ENCODE results near the gene EEFSEC.

The EEFSEC gene

GRCh38 chr3:128353361-128353965 is 200.2 kb downstream of the EEFSEC start:
- DNase-seq (ENCODE audit: low spot score), result no peak

DNA sequence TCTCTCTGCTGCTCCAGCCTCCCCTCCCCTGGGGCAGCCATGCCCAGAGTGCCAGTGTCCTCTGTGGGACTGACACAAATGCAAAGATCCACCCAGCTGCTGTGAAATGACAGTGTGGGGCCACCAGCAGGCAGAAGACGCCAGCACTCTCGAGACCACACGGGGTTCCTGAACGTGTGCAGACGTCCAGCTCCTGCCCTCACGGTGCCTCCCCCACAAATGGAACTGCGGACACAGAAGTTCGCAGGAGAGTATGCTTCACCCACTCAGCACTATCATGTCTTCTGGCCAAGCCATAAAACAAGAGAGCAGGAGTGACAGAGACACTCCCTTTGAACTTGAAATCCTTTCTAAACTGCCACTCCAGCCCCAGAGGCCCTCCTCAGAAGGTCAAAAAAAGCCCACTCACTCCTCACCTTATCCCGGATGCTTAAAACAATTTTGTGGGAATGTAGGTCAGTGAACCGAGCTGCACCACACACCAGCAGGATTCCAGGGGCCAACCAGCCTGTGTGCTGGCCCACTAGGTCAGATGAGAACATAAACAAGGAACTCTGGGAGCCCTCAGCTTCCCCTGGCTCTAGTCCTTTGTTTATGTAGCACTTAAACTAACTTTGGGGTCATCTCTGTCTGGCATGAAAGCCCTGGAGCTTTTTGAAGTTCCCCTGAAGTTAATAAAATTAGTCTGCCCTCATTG is 200.9 kb downstream of the EEFSEC start:
- no peak for DNase-seq (ENCODE audit: low spot score)

GRCh38 chr3:128354788-128355542 is 201.7 kb downstream of the EEFSEC start:
- no peak for DNase-seq (ENCODE audit: low spot score)

DNA sequence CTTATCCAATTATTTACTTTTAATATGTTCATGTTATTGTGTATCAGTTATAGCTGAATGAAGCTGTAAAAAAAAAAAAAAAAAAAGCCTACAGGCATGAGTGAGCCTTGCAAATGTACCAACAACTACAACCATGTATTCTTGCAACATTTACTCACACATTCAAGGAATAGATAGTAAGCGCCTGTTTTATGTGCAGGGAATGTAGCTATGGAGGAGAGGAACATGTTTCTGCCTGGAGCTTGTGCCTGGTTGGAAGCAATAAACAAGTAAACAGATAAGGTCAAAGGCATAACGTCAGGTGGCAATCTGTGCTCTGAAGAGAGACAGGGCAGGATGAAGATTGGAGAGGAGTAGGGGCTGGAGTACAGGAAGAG is 202.2 kb downstream of the EEFSEC start:
- no peak for DNase-seq (ENCODE audit: low spot score)

- no peak for DNase-seq (ENCODE audit: low spot score)
These were observed 203.5 kb downstream of the EEFSEC start for GRCh38 chr3:128356822-128357221.

DNA sequence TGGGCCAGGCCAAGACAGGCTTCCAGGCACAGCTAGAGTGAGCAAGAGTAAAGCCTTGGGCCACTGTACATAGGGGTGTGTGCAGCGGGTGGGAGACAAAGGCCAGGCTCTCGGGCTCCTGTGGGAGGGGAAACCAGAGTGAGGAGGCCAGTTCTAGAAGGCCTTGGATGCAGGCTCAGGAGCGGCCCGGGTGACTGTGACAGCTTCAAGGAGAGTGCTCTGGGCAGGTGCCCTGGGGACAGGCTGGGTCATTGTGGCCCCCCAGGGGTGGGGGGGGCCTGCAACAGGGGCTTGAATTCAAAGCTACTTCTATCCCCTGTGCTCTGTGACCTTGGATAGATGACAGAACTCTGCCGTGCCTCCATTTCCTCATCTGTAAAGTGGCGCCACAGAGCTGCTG is 204.3 kb downstream of the EEFSEC start:
- DNase-seq (ENCODE audit: low spot score), result no peak

- DNase-seq (ENCODE audit: low spot score), result no peak
These were observed 205.0 kb downstream of the EEFSEC start for GRCh38 chr3:128358156-128358895.

DNA sequence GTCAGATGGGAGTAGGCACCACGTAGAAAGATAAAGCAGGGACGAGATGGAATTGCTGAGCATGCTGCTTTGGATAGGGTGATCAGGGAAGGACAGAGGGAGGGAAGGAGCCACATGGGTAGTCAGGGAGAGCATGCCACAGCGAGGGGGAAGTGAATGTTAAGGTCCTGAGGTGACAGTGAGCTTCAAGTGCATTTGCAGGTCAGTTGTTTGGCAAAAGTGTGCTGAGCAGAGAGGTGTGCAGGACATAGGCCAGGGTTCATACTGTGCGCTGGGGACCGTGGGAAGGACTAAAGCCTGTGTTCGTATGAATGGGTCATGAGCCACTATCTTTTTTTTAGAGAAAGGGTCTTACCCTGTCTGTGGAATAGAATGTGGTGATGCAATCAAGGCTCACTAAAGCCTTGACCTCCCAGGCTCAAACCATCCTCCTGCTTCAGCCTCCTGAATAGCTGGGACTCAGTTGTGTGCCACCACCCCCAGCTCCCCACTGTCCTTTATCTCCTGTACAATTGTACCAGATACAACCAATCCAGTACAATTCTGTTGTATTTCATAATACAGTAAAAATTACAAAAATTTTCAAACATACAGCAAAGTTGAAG is 205.9 kb downstream of the EEFSEC start:
- DNase-seq (ENCODE audit: low spot score), result no peak

DNA sequence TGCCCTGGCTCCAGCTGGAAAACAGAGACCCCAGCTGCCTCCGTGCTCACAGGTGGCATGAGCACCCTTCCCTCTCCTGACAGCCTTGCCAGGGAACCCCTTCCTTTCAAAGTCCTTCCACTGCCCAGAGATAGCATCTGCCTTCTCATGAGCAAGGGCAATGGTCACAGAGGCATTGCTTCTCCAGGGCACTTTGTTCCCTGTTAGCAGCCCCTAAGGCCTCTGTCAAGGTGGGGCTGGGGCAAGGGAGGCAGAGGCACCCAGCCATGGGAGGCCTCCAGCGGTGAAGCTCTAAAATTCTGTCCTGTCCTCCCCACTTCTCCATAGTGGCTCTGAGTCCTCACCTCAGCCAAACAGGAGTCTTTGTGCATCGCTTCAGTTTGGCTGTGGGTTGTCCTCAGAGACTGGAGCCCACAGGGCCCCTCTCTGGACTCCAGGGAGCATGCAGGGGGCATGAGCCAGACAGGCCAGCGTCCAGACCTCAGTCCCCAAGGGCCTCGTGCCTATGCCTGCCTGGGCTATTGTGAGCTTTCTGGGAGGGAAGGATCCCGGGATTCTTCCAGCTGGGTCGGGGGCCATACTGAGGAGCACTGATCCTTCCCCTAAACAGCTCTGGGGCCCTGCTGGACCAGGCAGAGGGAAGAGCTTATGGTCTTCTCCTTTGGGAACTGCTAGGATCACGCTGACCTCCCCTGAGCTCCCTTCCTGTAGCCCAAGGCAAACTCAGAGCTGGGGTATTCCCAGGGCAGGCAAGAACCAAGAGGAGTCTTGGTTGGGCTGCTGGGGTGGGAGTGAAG is 206.8 kb downstream of the EEFSEC start:
- no peak for DNase-seq (ENCODE audit: low spot score)

- no peak for DNase-seq (ENCODE audit: low spot score)
These were observed 207.5 kb downstream of the EEFSEC start for GRCh38 chr3:128360705-128361271.

DNA sequence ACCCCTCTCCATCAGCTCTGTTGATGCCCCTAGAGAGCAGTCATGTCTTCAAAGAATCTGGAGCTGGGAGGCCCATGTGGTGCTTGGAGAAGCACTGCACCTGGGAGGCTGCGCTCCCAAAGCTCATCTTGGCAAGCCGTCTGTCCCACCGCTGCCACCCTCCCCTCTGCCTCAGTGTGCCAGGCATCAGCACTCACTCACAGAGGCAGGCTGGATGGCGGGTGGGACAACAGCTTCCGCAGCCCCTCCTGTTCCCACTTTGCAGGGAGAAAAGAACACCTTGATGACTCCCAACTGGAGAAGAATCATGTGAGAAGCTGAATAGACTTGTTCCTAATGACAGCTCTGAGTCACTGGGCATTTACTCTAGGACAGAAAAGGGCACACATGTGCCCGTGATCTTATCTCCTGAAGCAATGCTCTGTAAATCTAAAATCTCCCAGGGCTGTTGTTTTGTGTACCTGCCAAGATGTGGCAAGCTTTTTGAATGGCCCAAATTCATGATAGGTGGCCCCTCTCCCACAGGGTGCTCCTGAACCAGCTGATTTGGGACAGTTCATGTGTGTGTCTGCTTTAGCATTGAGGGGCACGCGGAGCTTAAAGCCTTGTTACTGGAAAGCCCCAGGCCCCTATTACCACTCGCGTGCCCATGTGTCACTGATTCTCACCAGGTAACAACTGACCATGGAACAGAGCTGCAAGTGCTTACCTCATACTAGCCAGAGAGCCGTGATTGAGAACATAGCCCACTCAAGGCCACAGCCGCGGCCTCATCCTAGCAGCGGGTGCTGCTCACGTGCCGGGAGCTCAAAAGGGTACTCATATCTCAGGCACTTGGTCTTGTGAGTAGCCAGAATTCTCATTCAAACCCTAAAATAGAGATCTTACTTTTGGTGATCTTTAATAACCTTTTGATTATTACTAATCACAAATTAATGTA is 209.0 kb downstream of the EEFSEC start:
- DNase-seq (ENCODE audit: low spot score), result no peak

GRCh38 chr3:128364291-128364690 is 211.0 kb downstream of the EEFSEC start:
- DNase-seq (ENCODE audit: low spot score), result no peak

GRCh38 chr3:128364808-128365360 is 211.6 kb downstream of the EEFSEC start:
- DNase-seq (ENCODE audit: low spot score), result no peak

DNA sequence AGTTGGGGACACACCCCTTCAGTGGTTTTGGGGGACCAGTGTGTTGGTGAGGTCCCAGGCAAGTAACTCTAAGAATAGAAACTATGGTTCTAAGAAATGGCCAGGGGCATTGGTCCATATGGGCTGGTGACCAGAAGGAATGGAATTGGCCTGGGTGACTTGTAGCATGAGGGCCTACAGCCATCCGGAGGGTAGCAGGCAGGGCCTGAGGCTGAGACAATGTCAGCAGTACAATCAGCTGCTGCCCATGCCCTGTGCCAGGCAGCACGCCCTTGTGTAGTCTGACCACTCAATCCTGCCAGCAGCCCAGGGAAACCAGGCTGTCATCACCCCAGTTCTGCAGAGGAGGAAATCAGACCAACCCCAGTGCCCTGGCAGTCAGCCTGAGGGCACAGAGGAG is 212.9 kb downstream of the EEFSEC start:
- no peak for DNase-seq (ENCODE audit: low spot score)

GRCh38 chr3:128366652-128367051 is 213.4 kb downstream of the EEFSEC start:
- DNase-seq (ENCODE audit: low spot score), result no peak

- no peak for DNase-seq (ENCODE audit: low spot score)
These were observed 213.9 kb downstream of the EEFSEC start for GRCh38 chr3:128367221-128367620.

DNA sequence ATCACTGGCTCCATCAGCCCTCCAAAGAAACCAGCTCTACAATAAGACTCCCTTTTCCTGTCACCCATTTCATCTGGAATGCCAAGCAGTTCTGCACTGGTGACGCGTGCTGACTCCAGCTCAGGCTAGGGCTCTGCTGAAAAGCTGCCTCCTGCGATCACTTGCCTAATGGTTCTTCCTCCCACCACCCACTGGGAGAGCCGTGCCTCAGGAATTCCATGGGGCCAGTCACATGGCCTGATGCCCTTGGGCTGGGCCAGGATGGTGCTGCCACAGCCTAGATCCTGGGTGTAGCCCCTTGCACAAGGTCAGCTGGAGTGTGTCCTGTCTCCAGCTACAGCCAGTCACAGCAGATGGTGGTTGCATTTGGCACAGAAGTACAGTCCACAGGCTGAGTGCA is 214.5 kb downstream of the EEFSEC start:
- DNase-seq (ENCODE audit: low spot score), result no peak

DNA sequence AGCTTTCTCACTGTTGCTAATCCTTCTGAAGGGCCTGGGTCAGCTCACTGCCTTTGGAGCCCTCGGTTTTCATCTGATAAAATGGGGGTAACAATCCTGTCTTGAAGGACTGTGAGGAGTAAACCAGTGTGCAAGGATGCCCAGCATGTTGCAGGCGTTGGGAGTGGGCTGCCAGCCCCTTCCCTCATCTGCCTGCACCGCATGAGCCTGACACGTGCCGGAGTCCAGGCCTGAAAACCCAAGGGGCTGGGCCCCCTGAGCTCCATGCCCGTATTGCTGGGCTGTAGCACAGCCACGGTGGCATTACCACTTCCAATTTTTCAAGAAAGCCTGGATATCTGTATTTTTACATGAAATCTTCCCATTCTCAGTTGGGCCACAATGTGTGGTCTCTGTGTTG is 215.3 kb downstream of the EEFSEC start:
- DNase-seq (ENCODE audit: low spot score), result no peak

GRCh38 chr3:128369121-128369703 is 215.9 kb downstream of the EEFSEC start:
- DNase-seq (ENCODE audit: low spot score), result no peak
